Mucosa of gallbladder (tissue), 1 donor: ENCODE results near the gene MIAT. TPM values are rescaled to one million over a fixed set of nuclear protein-coding genes. Genes with fewer than 3 reads are reported as not detected.
A peak's percentile ranks its signal among the peaks of the same experiment; 100 is the strongest.
"Not testable (repeated sequence)": the region's sequence is repeated elsewhere in the genome, so short reads cannot be mapped to it uniquely, and the experiment has no call there.

Experiments
- DNase-seq: peaks from one replicate; pipeline ENCODE4 v3.0.0-alpha.2; 2020; ENCODE audit warnings: low spot score
- total RNA-seq: library from RNA; stranded (reverse); gene quantifications from one replicate; pipeline ENCODE4 v1.2.1, GENCODE V29; 2021
- donor health status: DM: no; HTN: no; CAD: no.

MIAT gene
- total RNA-seq, result 2.7 TPM

DNA sequence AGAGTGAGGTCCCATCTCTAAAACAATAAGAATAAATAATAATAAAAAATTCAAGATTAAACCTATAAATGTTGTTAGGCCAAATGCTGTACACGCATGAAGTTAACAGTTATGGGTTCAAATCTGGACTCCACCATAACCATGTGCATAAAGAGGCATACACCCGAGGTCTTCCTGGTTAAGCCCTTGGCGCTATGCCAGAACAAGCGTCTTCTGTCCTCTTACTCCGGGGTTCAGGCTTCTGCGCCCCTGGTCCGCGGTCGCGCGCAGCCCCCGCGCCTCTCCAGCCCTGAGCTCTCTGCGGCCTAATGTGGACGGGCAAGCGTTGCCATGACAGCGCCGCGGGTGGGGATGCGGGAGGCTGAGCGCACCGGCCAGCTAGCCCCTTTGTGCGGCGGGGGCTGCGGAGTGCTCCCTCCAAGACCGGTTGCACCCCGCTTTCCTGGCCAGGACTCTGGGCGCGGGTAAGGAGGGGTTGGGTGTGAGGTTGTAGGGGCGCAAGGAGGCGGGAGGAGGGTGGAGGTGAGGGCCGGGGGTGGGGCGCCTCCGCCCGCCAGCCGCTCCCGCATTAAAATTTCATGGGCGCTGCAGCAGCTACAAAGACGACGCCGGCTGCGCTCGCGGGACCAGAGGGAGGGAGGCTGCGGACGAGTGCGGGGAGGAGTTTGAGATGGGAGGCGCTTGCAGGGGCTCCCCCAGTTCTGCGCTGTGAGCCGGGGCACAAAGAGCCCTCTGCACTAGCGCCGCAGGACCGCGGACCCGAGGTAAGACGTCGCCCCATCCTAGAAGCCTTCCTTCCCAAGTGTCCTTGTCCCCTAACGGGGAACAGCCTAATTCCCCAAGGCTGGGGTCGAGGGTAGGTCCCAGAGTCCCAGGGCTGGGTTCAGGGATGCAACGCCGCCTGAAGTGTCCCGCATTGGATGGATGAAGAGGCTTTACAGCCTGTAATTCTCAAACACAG, at the start of gene MIAT:
TSS of gene MIAT (plus strand) at position 698 of the 961 bp plus-strand sequence.
- no peak for DNase-seq

DNA sequence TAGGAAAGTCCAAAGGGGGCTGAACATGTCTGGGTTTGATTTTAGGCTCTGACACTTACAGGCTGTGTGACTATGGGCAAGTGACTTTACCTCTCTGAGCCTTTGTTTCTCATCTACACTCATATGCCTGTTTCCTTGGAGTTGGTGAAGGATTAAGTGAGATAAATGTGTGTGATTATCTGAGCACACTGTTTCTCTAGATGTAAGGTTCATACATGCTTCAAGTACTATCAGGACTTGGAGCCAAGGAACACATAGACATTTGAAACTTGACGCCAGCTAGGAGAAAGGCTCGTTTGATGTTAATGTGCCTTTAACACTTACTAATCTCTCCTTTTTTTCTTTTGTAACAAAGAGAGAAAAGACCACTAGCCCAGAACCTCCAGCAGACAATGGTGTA, 49.3 kb upstream of the MIAT start:
- DNase-seq, result no peak

DNA sequence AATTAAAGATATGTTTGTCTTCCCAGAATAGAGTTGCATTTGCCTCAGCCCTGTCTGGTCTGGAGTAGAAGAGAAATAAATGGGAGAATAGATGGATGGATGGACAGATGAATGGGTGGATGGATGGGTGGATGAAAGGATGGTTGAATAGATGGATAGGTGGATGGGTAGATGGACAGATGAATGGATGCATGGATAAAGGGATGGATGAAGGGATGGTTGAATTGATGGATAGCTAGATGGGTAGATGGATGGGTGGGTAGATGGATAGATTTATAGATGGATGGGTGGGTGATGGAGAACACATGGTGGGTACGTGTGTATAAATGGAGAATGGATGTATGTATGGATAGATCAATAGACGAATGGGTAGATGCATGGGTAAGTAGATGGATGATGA, 48.1 kb upstream of the MIAT start:
- DNase-seq, result no peak

DNA sequence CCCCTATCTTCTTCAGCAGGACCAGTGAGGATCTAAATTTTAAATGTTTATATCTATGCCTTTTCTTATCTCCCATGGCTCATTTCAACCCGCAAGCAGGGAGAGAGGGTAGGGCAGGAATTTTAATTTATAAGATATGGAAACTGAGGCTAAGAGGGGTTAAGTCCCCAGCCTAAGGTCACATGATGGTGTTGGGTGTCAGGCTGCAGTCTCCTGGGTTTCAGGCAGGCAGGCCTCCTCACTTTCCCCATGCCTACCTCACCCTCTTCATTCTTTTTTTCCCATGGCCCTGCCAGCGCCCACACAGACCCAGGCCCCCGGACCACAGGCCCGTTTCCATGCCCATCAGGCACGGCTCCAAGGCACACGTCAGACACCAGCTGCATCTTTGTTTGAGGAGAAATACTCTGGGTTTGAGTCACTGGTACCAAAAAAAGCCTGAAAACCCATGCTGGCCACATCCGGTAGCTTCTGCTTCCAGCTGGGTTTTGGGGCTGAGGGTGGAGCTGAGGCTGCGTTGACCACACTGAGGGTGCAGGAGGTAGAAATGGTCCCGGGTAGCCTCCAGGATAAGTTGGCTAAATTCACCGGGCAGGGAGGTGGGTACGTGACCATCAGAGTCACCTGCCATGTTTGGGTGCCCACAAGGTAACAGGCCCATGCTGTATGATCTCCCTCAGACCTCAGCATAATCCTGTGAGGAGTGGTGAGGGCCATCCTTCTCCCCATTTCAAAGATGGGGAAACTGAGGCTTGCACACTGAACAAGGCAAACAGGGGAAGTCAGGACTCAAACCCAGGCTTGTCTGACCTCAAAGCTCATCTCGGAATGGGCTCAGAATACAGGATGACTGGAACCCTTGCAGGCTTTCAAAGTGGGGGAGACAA, 47.1 kb upstream of the MIAT start:
- DNase-seq, result peak; percentile 42

DNA sequence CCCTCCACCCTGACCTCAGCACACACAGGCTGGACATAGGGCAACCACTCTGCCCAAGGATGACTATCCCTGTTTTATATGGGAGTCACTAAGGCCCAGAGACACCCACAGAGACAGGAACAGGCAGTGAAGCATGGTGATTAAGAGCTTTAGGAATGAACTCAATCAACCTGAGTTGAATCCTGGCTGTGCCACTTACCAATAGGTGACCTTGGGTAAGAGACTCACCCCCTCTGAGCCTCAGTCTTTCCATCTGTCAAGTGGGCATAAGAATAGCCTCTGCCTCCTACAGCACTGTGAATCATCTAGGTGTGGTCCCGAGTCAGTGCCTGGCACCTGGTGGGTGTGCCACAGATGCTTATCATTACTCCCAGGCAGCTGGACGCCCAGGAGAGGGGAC, 46.4 kb upstream of the MIAT start:
- DNase-seq, result no peak

DNA sequence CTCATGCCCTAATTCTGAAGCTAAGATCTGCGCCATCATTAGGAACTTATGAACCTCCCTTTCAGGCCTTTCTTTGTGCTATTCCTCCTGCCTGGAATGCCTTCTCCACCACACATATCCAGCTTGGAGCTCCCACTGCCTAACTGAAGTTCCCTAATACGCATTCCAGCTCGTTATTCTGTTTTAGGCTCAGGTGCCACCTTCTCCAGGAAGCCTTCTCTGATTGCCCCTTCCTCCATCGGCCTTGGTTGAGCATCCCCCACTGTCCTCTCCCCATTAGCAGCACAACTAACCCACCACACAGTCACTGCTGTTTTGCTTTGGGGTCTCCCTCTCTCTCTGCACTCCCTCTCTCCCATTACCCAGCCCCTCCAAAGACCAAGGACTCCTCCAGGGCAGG, 44.7 kb upstream of the MIAT start:
- no peak for DNase-seq

DNA sequence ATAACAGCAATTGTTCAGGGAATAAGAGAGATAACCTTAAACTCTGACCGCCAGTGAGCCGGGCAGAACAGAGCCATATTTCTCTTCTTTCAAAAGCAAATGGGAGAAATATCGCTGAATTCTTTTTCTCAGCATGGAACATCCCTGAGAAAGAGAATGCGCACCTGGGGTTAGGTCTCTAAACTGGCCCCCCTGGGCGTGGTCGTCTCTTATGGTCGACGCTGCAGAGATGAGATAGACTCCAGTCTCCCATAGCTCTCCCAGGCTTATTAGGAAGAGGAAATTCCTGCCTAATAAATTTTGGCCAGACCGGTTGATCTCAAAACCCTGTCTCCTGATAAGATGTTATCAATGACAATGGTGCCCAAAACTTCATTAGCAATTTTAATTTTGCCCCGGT, 43.6 kb upstream of the MIAT start:
- DNase-seq, result not testable (repeated sequence)

DNA sequence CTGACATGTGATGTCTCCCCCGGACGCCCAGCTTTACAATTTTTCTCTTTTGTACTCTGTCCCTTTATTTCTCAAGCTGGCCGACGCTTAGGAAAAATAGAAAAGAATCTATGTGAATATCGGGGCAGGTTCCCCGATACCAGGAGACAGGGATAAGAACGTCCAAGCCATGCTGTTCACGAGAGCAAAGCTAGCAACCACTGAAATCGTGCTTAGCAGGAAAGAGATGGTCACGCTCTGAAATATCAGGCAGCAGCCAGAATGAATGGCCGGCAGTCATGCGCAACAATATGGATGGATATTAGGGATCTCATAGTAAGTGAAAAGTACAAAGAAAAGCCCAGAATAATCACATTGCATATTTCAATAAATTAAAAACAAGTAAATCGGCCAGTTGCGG, 43.1 kb upstream of the MIAT start:
- no peak for DNase-seq

DNA sequence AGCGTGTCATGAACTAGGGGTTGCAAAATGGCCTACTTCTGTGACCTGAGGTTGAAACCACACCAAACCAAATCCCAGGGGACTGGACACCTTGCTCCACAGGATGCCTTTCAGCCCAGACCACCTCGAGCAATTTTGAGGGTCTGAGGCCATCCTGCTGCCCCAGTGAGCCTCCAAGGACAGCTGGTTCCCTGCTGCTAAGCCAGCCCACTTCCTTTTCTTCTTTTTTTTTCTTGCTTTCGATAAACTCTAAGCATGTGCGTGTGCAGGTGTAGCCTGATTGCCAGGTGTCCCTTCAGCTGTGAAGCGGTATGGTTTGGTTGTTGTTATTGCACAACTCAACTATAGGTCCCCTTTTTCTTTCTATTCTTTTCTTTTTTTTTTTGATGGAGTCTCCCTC, 42.2 kb upstream of the MIAT start:
- no peak for DNase-seq

DNA sequence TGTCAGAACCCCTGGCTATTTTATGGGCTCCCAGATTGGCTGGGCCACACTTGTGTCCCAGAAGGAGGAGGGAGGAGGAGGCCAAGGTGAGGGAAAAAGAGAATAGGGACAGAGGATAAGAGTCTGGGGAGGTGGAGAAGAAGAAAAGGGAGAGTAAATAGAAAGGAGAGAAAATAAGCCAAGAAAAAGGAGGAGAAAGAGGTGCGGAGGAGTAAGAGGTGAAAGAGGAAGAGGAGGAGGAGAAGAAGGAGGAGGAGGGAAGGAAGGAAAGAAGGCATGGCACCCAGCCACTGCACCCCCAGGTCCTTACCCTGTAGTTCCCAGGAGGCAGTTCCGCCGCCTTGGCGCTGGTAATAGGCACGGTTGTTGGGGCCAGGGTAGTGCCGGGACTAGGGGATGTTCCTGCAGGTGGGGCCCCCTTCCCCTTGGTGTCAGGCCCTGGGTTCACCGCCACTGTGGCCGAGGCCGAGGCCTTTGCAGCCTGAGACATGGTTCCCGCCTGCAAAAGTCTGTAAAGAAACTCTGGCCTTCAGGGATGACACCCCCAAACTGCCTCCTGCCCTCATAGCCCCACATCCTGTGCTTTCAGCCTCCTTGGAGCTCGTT, 41.5 kb upstream of the MIAT start:
- no peak for DNase-seq

DNA sequence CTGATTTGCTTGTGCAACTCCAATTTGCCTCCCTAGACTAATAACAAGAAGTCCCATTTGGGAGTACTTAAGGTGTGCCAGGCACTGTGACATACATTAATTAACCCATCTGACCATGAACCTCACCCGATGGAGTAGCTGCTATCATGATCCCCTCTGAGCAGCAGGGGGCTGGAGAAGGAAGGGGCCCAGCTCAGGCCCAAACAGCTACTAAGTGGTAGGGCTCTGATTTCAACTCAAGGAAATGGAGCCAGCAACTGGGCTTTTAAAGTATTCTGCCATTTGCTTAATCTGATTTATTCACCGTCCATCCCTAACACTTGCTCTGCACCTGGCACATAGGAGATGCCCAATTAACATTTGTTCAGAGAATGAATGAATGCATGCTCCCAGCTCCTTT, 40.7 kb upstream of the MIAT start:
- no peak for DNase-seq

DNA sequence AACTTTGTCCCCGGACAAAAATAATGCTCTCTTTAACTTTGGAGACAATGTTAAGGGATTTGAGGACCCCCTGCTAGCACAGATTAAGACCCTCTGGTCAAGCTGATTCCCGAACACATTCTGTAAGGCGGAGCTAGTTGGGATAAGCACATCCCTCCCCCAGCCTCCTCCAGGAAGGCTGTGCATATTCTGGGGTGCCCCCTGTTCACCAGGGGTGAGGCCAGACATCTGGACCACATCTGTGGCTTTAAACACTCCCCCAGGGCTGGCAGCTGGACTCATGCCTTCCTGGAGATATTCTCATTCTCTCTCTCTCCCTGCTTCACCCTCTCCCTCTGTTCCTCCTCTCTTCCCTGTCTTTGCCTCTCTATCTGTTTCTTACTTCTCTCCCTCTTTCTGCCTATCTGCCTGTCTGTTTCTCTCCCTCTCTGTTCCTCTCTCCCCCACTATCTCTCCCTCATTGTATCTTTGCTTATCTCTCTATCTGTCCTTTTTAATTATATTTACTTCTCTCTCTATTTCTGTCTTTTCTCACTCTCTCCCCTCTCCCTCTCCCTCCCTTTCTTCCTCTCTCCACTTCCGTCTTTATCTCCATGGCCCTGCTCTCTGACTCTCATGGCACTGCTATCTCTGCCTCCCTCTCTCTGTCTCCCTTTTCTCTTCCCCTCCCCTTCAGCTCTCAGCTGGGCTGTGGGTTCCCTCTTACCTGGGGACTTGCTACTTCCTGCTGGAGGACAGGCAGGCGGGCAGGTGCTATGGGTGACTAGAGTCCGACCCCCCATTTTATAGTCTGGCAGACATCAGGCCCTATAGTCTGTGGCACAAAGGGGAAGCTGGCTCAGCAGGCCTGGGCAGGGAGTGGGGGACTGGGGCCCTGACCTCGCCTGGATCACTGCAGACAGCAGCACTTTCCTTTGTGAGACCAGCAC, 39.9 kb upstream of the MIAT start, which contains the start of gene CRYBB1:
TSS of gene CRYBB1 (minus strand) at position 757 of the 929 bp plus-strand sequence. CDS start 1,708 bp downstream, outside the sequence.
- DNase-seq, result no peak

DNA sequence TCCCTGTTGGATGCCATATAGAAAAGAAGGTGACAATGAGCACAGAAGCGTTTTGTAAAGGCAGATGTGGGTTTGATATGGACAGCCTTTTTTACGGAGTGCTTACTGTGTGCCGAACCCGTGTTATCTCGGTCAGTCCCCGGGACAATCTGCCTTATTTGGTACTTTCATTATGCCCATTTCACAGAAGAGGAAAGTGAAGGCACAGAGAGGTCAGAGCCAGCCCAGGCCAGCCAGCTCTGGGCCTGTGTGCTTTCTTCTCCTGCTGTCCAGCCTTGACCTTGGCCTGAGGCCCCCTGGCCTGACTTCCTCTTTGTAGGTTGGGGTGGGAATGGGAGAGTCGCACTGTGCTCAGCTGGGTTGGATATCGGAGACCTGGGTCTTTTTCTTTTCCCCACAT, 38.9 kb upstream of the MIAT start:
- no peak for DNase-seq

DNA sequence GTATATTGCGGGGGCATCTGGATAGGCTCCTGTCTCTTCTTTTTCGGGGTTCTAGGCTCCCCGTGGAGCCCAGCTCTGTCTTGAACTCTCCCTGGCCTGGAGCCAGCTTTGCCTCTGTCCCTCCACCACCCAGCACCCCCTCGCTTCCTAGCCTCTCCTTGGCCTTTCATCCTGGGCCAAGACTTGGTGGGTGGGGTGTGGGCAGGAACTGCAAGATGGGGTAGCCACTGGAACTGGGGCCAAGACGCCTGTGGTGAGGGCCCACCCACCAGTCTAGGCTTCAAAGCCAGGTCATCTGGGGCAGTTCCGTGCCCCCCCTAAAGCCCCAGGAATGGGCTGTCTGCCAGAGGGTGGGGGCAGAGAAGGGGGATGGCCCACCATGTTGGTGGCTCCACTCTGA, 37.9 kb upstream of the MIAT start:
- DNase-seq, result no peak

DNA sequence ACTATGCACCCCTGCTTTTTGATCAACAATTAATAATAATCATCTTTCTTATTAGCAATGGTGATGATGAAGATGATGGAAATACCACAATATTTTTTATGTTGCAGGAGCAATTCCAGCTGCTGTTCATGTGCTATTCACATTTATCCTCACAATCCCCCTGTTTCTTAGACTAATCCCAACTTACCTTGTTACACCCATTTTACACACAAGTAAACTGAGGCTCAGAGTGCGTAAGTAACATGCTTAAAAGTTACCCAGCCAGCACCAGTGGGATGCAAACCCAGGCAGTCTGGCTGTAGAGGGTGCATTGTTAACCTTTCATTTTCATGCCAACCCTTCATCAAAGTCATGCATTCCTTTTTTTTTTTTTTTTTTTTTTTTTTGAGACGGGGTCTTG, 37.2 kb upstream of the MIAT start:
- no peak for DNase-seq

DNA sequence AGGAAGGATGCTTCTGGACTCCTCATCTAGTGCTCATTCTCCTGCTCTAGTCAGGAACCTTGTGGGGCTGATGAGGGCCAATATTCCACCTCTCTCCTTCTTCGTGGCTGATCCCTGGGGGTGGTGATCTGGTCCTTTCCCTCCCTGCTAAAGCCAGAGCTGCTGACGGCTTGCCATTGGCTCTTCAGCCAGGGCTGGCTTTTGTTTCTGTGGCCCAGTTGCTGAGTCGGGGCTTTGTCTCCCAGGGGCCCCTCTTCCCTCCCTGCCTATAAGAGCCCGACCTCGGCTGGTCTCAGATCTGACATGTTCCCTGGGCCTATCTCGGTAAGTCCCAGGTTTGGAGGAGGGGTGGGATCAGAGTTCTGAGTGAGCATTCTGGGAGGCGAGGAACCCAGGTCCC, 35.7 kb upstream of the MIAT start, which contains the start of gene CRYBA4:
TSS of gene CRYBA4 (plus strand) at position 301 of the 400 bp plus-strand sequence. CDS start 634 bp downstream, outside the sequence.
- no peak for DNase-seq

DNA sequence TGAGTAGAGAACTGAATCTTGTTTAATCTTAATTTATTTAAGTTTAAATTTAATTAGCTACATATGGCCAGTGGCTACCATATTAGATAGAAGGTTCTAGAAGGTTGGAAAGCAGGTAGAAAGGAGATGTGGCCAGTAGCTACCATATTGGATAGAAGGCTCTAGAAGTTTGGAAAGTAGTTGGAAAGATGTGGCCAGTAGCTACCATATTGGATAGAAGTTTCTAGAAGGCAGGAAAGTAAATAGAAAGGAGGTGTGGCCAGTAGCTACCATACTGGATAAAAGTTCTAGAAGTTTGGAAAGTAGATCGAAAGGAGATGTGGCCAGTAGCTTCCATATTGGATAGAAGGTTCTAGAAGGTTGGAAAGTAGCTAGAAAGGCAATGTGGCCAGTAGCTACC, 33.4 kb upstream of the MIAT start:
- DNase-seq, result no peak

DNA sequence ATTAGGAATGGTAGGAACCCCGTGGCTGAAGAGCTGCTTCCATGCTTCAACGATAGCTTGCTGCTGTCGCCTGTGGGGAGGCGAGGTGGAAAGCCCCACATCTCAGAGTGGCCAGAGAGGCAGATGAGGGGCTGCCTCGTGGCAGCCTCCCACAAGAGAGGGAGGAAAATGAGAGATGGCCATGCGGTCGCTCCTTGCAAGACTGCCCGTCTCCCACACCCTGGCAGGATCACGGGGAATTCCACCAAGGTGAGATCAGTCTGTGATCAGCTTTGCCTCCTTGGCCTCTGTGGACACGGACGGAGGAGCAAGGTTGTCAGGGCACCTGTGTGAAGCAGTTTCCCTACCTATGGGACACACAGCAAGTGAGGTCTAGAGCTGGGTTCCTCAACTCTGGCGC, 32.6 kb upstream of the MIAT start:
- no peak for DNase-seq

DNA sequence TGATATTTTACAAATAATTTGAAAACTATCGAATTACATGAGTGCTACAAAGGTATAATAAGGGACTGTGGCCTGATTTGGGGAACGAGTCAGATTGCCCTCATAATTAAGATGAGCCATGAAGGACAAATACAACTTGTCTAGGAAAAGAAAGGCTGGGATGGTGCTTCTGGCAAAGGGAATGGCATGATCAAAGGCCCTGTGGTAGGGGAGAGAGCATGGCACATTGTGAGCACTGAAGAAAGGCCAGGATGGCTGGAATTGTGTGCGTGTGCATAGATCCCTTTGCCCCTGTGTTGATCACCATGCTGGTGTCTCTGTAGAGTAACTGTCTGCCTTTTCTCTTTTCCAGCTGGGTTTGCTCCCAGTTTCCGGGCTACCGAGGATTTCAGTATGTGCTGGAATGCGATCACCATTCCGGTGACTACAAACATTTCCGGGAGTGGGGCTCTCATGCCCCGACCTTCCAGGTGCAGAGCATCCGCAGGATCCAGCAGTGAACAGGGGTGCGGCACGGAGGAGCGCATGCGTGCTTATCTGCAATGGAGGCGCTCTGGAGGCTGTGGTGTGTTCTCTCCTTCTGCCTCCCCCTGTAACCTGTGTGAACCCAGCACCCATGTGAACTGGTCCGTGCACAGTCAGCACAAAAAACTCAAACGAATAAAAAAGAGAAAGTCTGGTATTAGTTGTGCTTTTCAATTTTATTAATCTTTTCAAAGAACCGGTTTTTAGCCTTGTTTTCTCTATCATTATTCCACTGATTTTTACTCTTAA, 27.2 kb upstream of the MIAT start:
- DNase-seq, result no peak

DNA sequence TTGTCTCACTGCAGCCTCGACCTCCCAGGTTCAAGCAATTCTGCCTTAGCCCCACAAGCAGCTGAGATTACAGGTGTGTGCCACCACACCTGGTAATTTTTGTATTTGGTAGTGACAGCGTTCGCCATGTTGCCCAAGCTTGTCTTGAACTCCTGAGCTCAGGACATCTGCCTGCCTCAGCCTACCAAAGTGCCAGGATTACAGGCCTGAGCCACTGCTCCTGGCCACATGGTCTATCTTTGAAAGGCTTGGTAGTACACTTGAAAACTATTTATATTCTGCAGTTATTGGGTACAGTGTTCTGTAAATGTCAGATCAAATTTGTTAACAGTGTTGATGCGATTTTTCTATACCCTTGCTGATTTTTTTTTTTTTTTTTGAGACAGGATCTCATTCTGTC, 26.1 kb upstream of the MIAT start:
- DNase-seq, result no peak
